ENCODE measurements around the gene ZFAND5. TPM values are rescaled to one million over a fixed set of nuclear protein-coding genes. Genes with fewer than 3 reads are reported as not detected.

The ZFAND5 gene
- total RNA-seq, 2 experiments from 2014 or later = 368 TPM

DNA sequence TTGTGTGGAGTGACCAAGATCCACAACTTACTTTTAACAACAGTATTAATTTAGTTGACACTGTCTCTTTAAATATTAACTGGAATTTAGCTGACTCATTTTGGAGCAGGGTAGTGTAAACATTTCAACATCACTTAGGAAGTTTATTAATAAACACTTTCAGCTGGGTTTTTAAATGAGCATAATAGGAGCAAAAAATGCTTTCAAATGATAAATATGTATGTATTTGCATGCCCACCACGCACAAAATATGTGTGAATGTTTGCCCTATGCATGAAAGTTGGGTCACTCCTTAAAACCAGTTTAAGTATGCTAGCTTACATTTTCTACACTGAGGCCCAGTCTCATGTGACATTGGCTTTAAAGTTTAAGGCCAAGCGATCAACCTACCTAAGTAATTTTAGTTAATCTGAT is 2.9 kb downstream of the ZFAND5 start:
- ATAC-seq (ENCODE audit: poor library complexity) (no peak), DNase-seq (no peak)
- no peaks in the 10 kb centered on the region for H3K9me3 Mint-ChIP-seq
- ChIA-PET CTCF (interaction anchor here (1.0 to 1.8 kb wide), 2 partner anchors 10 to 31 kb away, joined by 3 to 4 read pairs; no protein-coding TSS in a partner anchor), POLR2A (interaction anchor here (0.7 to 1.4 kb wide), 5 partner anchors 10 to 451 kb away, joined by 3 to 7 read pairs (median 4); partner anchors contain the start of genes ABHD17B and C9orf85)
- H3K27me3 ChIP-seq (ENCODE audit: control insufficient read depth in 1 of 2, insufficient read depth in 2 of 2, low read length in 2 of 2) = no peaks in the 10 kb centered on the region
- TF ChIP-seq, protein P1, sequence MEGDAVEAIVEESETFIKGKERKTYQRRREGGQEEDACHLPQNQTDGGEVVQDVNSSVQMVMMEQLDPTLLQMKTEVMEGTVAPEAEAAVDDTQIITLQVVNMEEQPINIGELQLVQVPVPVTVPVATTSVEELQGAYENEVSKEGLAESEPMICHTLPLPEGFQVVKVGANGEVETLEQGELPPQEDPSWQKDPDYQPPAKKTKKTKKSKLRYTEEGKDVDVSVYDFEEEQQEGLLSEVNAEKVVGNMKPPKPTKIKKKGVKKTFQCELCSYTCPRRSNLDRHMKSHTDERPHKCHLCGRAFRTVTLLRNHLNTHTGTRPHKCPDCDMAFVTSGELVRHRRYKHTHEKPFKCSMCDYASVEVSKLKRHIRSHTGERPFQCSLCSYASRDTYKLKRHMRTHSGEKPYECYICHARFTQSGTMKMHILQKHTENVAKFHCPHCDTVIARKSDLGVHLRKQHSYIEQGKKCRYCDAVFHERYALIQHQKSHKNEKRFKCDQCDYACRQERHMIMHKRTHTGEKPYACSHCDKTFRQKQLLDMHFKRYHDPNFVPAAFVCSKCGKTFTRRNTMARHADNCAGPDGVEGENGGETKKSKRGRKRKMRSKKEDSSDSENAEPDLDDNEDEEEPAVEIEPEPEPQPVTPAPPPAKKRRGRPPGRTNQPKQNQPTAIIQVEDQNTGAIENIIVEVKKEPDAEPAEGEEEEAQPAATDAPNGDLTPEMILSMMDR (IDR thresholded peaks at IDR 0.05) = no peak
- H3K4me1 Mint-ChIP-seq (ENCODE audit: low read depth) = peaks cover 78% of the 10 kb centered on the region
- H3K9me3 ChIP-seq (ENCODE audit: control insufficient read depth in 1 of 2, insufficient read depth in 1 of 2, low read length in 2 of 2) = no peaks in the 10 kb centered on the region
- H3K4me3 Mint-ChIP-seq = peak overlapping the region; percentile 99
- no peaks in the 10 kb centered on the region for H3K27me3 Mint-ChIP-seq
- H3K27ac Mint-ChIP-seq = peak overlapping the region; percentile 99
- intact Hi-C loops (cut with DNase I, micrococcal nuclease) = loop anchor here (5.0 to 10.0 kb wide), 5 partner anchors 83 to 1947 kb away; partner anchors contain the start of genes CEMIP2 (in 2 of the 2) and KLF9 (in 2 of the 2)
- peaks cover 16% of the 10 kb centered on the region for H3K4me1 ChIP-seq (ENCODE audit: insufficient read depth, low read length)
- peak overlapping the region; percentile 90 for H3K4me3 ChIP-seq (ENCODE audit: low read length)
- peaks cover 38% of the 10 kb centered on the region for H3K36me3 ChIP-seq (ENCODE audit: insufficient read depth, low read length)
- peaks cover 73% of the 10 kb centered on the region for H3K36me3 Mint-ChIP-seq (ENCODE audit: low read depth)
- no peak overlapping the region for H3K27ac ChIP-seq (ENCODE audit: low read depth in 1 of 2, low read length in 2 of 2)

DNA sequence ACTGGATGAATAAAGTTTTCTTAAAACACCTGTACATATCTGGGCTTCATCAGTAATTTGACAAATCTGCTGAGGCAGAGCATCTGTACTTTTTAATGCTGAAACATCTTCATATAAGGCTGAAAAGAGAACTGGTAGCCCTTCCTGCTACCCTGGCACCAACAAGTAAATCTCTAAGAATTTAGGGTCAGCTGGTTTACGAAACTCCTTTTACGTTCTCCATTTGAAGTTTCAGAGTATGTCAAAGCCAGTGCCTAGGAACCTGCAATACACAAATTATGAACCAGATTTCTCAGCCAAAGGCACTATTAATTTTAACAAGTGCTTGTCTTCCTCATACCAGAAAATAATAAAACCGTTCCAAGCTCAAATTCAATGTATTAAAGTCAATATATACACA is 3.8 kb downstream of the ZFAND5 start:
- Mint-ChIP-seq H3K9me3 (no peaks in the 10 kb centered on the region), H3K4me1 (ENCODE audit: low read depth) (peaks cover 87% of the 10 kb centered on the region), H3K27me3 (no peaks in the 10 kb centered on the region), H3K36me3 (ENCODE audit: low read depth) (peaks cover 82% of the 10 kb centered on the region), H3K4me3 (peak overlapping the region; percentile 49), H3K27ac (peak overlapping the region; percentile 28)
- intact Hi-C loops (cut with DNase I, micrococcal nuclease) = loop anchor here (5.0 to 10.0 kb wide), 5 partner anchors 84 to 1946 kb away; partner anchors contain the start of genes CEMIP2 (in 2 of the 2) and KLF9 (in 2 of the 2)
- DNase-seq (no peak), ATAC-seq (ENCODE audit: poor library complexity) (no peak)
- Histone ChIP-seq H3K36me3 (ENCODE audit: insufficient read depth, low read length) (peaks cover 47% of the 10 kb centered on the region), H3K27me3 (ENCODE audit: control insufficient read depth in 1 of 2, insufficient read depth in 2 of 2, low read length in 2 of 2) (no peaks in the 10 kb centered on the region), H3K4me1 (ENCODE audit: insufficient read depth, low read length) (peaks cover 18% of the 10 kb centered on the region), H3K4me3 (ENCODE audit: low read length) (no peak overlapping the region), H3K9me3 (ENCODE audit: control insufficient read depth in 1 of 2, insufficient read depth in 1 of 2, low read length in 2 of 2) (no peaks in the 10 kb centered on the region), H3K27ac (ENCODE audit: low read depth in 1 of 2, low read length in 2 of 2) (no peak overlapping the region)
- TF ChIP-seq, protein P1 (IDR thresholded peaks at IDR 0.05) = no peak
- CTCF ChIA-PET = interaction anchor here (1.6 kb wide), 1 partner anchor 80 kb away, joined by 3 read pairs; no protein-coding TSS in a partner anchor
- POLR2A ChIA-PET = no interaction called here

DNA sequence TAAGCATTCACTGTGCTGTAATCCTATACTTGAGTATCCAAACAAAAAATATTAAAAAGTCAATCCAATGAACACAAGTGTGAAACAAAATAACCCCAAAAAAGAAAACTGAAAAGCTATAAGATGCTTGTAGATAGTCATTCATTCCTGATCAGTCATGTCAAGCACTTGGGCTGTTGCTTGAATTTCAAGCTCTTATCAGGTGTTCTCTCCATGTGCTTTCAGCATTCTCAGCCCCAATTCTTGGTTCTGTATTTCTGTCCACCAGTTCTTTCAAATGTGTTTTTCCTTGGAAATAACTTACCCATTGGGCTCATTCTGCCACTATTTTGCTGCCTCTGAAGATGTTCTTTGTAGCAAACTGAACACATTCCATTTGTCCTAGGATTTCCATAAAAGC is 4.7 kb downstream of the ZFAND5 start:
- peaks cover 13% of the 10 kb centered on the region for H3K4me1 ChIP-seq (ENCODE audit: insufficient read depth, low read length)
- ChIA-PET POLR2A (no interaction called here), CTCF (interaction anchor here (1.6 kb wide), 1 partner anchor 79 kb away, joined by 3 read pairs; no protein-coding TSS in a partner anchor)
- Mint-ChIP-seq H3K27ac (no peak overlapping the region), H3K36me3 (ENCODE audit: low read depth) (peaks cover 84% of the 10 kb centered on the region), H3K27me3 (no peaks in the 10 kb centered on the region), H3K4me3 (peak overlapping the region; percentile 6), H3K9me3 (no peaks in the 10 kb centered on the region), H3K4me1 (ENCODE audit: low read depth) (peaks cover 89% of the 10 kb centered on the region)
- DNase-seq (no peak), ATAC-seq (ENCODE audit: poor library complexity) (no peak)
- H3K27ac ChIP-seq (ENCODE audit: low read depth in 1 of 2, low read length in 2 of 2) = no peak overlapping the region
- no peaks in the 10 kb centered on the region for H3K27me3 ChIP-seq (ENCODE audit: control insufficient read depth in 1 of 2, insufficient read depth in 2 of 2, low read length in 2 of 2)
- no peak overlapping the region for H3K4me3 ChIP-seq (ENCODE audit: low read length)
- TF ChIP-seq, protein P1 (IDR thresholded peaks at IDR 0.05) = no peak
- H3K9me3 ChIP-seq (ENCODE audit: control insufficient read depth in 1 of 2, insufficient read depth in 1 of 2, low read length in 2 of 2) = no peaks in the 10 kb centered on the region
- intact Hi-C loops (cut with DNase I, micrococcal nuclease) = loop anchor here (5.0 to 10.0 kb wide), 5 partner anchors 84 to 1946 kb away; partner anchors contain the start of genes CEMIP2 (in 2 of the 2) and KLF9 (in 2 of the 2)
- peaks cover 55% of the 10 kb centered on the region for H3K36me3 ChIP-seq (ENCODE audit: insufficient read depth, low read length)

Data from CD4-positive, alpha-beta T cell (primary cell).